HEK293 (cell line): ENCODE results near the gene ZNF593OS.

Source experiments
- CTCF ChIA-PET: fragments of 350-600 bp; formaldehyde crosslinking; extraction: SDS; loops from one replicate; lab custom pipeline; 2021; ENCODE audit warnings: antibody characterized with exemption; lab: Yijun Ruan, JAX
- POLR2A ChIA-PET: fragments of 300-600 bp; formaldehyde crosslinking; extraction: SDS; loops from one replicate; lab custom pipeline; 2020; ENCODE audit warnings: antibody characterized with exemption, inconsistent platforms; lab: Yijun Ruan, JAX
- H3K27ac ChIP-seq: fragments of 200-500 bp; sonication (Bioruptor generic); 2 replicates; pipeline ENCODE4 v1.5.1; 2014; ENCODE audit warnings: low read depth, low read length, control low read depth, inconsistent platforms; ENCODE audit errors: extremely low read depth
- H3K36me3 ChIP-seq, 2 experiments: fragments of 200-500 bp in 1 of 2; sonication (Bioruptor generic) in 1 of 2; 1 replicate in 1 of 2; 2 replicates in 1 of 2; pipeline ENCODE4 v1.5.1; 2014 to 2017; ENCODE audit warnings: inconsistent platforms in 2 of 2, low read length in 2 of 2; ENCODE audit not compliant: control insufficient read depth in 2 of 2, insufficient read depth in 1 of 2
- H3K4me1 ChIP-seq: fragments of 200-500 bp; sonication (Bioruptor generic); 2 replicates; pipeline ENCODE4 v1.5.1; 2014; ENCODE audit warnings: mild to moderate bottlenecking, low read length, inconsistent platforms; ENCODE audit not compliant: control insufficient read depth, insufficient read depth
- H3K4me3 ChIP-seq: 2 replicates; pipeline ENCODE4 v1.5.1; 2011; ENCODE audit warnings: low read depth, mild to moderate bottlenecking, control low read depth, low read length, moderate library complexity
- H3K9me3 ChIP-seq: fragments of 200-500 bp; sonication (Bioruptor generic); 2 replicates; pipeline ENCODE4 v1.5.1; 2014; ENCODE audit warnings: low read depth, low read length, inconsistent platforms; ENCODE audit not compliant: control insufficient read depth, insufficient read depth
- BCL6B ChIP-seq: fragments of 450-650 bp; formaldehyde crosslinking; IDR thresholded peaks from 2 replicates; pipeline ENCODE4 v1.5.1; 2017; ENCODE audit warnings: missing biosample characterization, missing genetic modification characterization
- FEZF1 ChIP-seq: fragments of 450-650 bp; formaldehyde crosslinking; IDR thresholded peaks from 2 replicates; pipeline ENCODE4 v1.5.1; 2016; ENCODE audit warnings: missing biosample characterization, missing genetic modification characterization
- GLIS1 ChIP-seq: fragments of 450-650 bp; formaldehyde crosslinking; IDR thresholded peaks from 2 replicates; pipeline ENCODE4 v1.5.1; 2016; ENCODE audit warnings: missing biosample characterization, missing genetic modification characterization
- KLF8 ChIP-seq: fragments of 450-650 bp; formaldehyde crosslinking; IDR thresholded peaks from 2 replicates; pipeline ENCODE4 v1.5.1; 2016; ENCODE audit warnings: missing biosample characterization, missing genetic modification characterization
- MZF1 ChIP-seq: fragments of 450-650 bp; formaldehyde crosslinking; IDR thresholded peaks from 2 replicates; pipeline ENCODE4 v1.5.1; 2017; ENCODE audit warnings: missing biosample characterization, missing genetic modification characterization, borderline replicate concordance
- SCRT1 ChIP-seq: fragments of 450-650 bp; formaldehyde crosslinking; IDR thresholded peaks from 2 replicates; pipeline ENCODE4 v1.5.1; 2016; ENCODE audit warnings: missing biosample characterization, missing genetic modification characterization, borderline replicate concordance
- YY2 ChIP-seq: fragments of 450-650 bp; formaldehyde crosslinking; IDR thresholded peaks from 2 replicates; pipeline ENCODE4 v1.5.1; 2016; ENCODE audit warnings: missing biosample characterization, missing genetic modification characterization
- ZEB2 ChIP-seq: fragments of 450-650 bp; formaldehyde crosslinking; IDR thresholded peaks from 2 replicates; pipeline ENCODE4 v1.5.1; 2016; ENCODE audit warnings: missing biosample characterization, missing genetic modification characterization
- ZFHX2 ChIP-seq: fragments of 450-650 bp; formaldehyde crosslinking; conservative IDR thresholded peaks from 2 replicates; pipeline ENCODE4 v1.5.1; 2016; ENCODE audit warnings: missing biosample characterization, missing genetic modification characterization
- ZFP41 ChIP-seq: fragments of 450-650 bp; formaldehyde crosslinking; IDR thresholded peaks from 2 replicates; pipeline ENCODE4 v1.5.1; 2016; ENCODE audit warnings: missing biosample characterization, missing genetic modification characterization, borderline replicate concordance
- ZNF112 ChIP-seq: fragments of 450-650 bp; formaldehyde crosslinking; IDR thresholded peaks from 2 replicates; pipeline ENCODE4 v1.5.0; 2017; ENCODE audit warnings: missing biosample characterization, missing genetic modification characterization
- ZNF19 ChIP-seq: fragments of 450-650 bp; formaldehyde crosslinking; IDR thresholded peaks from 2 replicates; pipeline ENCODE4; 2016; ENCODE audit warnings: missing biosample characterization, missing genetic modification characterization, low read depth
- ZNF2 ChIP-seq: fragments of 450-650 bp; formaldehyde crosslinking; IDR thresholded peaks from 2 replicates; pipeline ENCODE4 v1.5.1; 2016; ENCODE audit warnings: missing biosample characterization, missing genetic modification characterization
- ZNF302 ChIP-seq: fragments of 450-650 bp; formaldehyde crosslinking; IDR thresholded peaks from 2 replicates; pipeline ENCODE4 v1.5.1; 2016; ENCODE audit warnings: missing biosample characterization, missing genetic modification characterization, low read depth
- ZNF366 ChIP-seq: fragments of 450-650 bp; formaldehyde crosslinking; conservative IDR thresholded peaks from 2 replicates; pipeline ENCODE4 v1.5.1; 2016; ENCODE audit warnings: missing biosample characterization, missing genetic modification characterization
- ZNF426 ChIP-seq: fragments of 450-650 bp; formaldehyde crosslinking; IDR thresholded peaks from 2 replicates; pipeline ENCODE4 v1.5.1; 2017; ENCODE audit warnings: missing biosample characterization, missing genetic modification characterization, mild to moderate bottlenecking, inconsistent platforms, moderate library complexity
- ZNF449 ChIP-seq: fragments of 450-650 bp; formaldehyde crosslinking; IDR thresholded peaks from 2 replicates; pipeline ENCODE4 v1.5.1; 2017; ENCODE audit warnings: missing biosample characterization, mild to moderate bottlenecking, missing genetic modification characterization, moderate library complexity
- ZNF510 ChIP-seq: fragments of 450-650 bp; formaldehyde crosslinking; IDR thresholded peaks from 2 replicates; pipeline ENCODE4 v1.5.1; 2018; ENCODE audit warnings: mild to moderate bottlenecking, missing genetic modification characterization, missing biosample characterization; ENCODE audit not compliant: insufficient replicate concordance
- ZNF600 ChIP-seq: fragments of 450-650 bp; formaldehyde crosslinking; IDR thresholded peaks from 2 replicates; pipeline ENCODE4 v1.5.1; 2016; ENCODE audit warnings: missing biosample characterization, missing genetic modification characterization
- ZNF621 ChIP-seq: fragments of 450-650 bp; formaldehyde crosslinking; IDR thresholded peaks from 2 replicates; pipeline ENCODE4 v1.5.1; 2017; ENCODE audit warnings: missing biosample characterization, missing genetic modification characterization
- ZNF645 ChIP-seq: fragments of 450-650 bp; formaldehyde crosslinking; IDR thresholded peaks from 2 replicates; pipeline ENCODE4; 2016; ENCODE audit warnings: missing biosample characterization, missing genetic modification characterization
- ZNF768 ChIP-seq: fragments of 450-650 bp; formaldehyde crosslinking; IDR thresholded peaks from 2 replicates; pipeline ENCODE4 v1.5.1; 2018; ENCODE audit warnings: missing biosample characterization, mild to moderate bottlenecking, missing genetic modification characterization

ZNF593OS gene

GRCh38 chr1:26132834-26133167 lies 38.8 kb downstream of the ZNF593OS start:
- no peak overlapping the region for H3K4me3 ChIP-seq
- H3K4me1 ChIP-seq, result no peaks in the 10 kb centered on the region
- TF ChIP-seq ZNF510 (tag by site-specific recombination) (no peak), KLF8 (tag by site-specific recombination) (no peak), ZFP41 (tag by site-specific recombination) (no peak), ZNF426 (no peak), ZNF302 (tag by site-specific recombination) (no peak), SCRT1 (tag by site-specific recombination) (no peak), ZNF366 (tag by site-specific recombination) (no peak), ZFHX2 (tag by site-specific recombination) (no peak), ZNF645 (tag by site-specific recombination) (no peak), ZNF621 (tag by site-specific recombination) (no peak), ZNF449 (no peak), MZF1 (tag by site-specific recombination) (no peak), GLIS1 (tag by site-specific recombination) (no peak), ZNF768 (tag by site-specific recombination) (no peak), ZNF600 (tag by site-specific recombination) (no peak)
- ChIA-PET POLR2A (no interaction called here), CTCF (interaction anchor here (1.1 kb wide), 1 partner anchor 13 kb away, joined by 6 read pairs; no protein-coding TSS in a partner anchor)
- H3K9me3 ChIP-seq, result no peaks in the 10 kb centered on the region
- no peaks in the 10 kb centered on the region for H3K36me3 ChIP-seq
- H3K27ac ChIP-seq, result no peak overlapping the region

GRCh38 chr1:26132128-26132833 lies 39.4 kb downstream of the ZNF593OS start:
- Histone ChIP-seq H3K4me3 (no peak overlapping the region), H3K36me3 (no peaks in the 10 kb centered on the region), H3K9me3 (no peaks in the 10 kb centered on the region)
- CTCF ChIA-PET, result interaction anchor here (1.1 kb wide), 1 partner anchor 13 kb away, joined by 6 read pairs; no protein-coding TSS in a partner anchor
- POLR2A ChIA-PET, result no interaction called here
- TF ChIP-seq ZNF2 (tag by site-specific recombination) (no peak), ZNF19 (no peak), FEZF1 (no peak), YY2 (tag by site-specific recombination) (no peak), ZNF112 (no peak), ZEB2 (tag by site-specific recombination) (no peak), BCL6B (tag by site-specific recombination) (no peak)
- TF ChIP-seq, all 188 proteins: peak for 0
- Histone ChIP-seq H3K27ac (no peak overlapping the region), H3K4me1 (no peaks in the 10 kb centered on the region)
